ENCODE measurements around the gene ENOX2.
A peak's percentile ranks its signal among the peaks of the same experiment; 100 is the strongest.
"Not testable (repeated sequence)": the region's sequence is repeated elsewhere in the genome, so short reads cannot be mapped to it uniquely, and the experiment has no call there.

The ENOX2 gene

GRCh38 chrX:130902783-130903613 is at the start of gene ENOX2:
Gene ENOX2 (minus strand): TSS chrX:130903209. CDS start chrX:130703216, 199,993 bp downstream.
- H3K36me3 ChIP-seq (ENCODE audit: insufficient read depth, insufficient read length, low read length): no peaks in the 10 kb centered on the region
- H3K4me1 ChIP-seq (ENCODE audit: insufficient read depth, insufficient read length): no peaks in the 10 kb centered on the region
- H3K9me3 ChIP-seq (ENCODE audit: insufficient read depth, low read length): no peaks in the 10 kb centered on the region
- no peak for TF ChIP-seq SUZ12 (IDR thresholded peaks at IDR 0.05; ENCODE audit: extremely low read depth, insufficient read depth, insufficient read length)
- no peak for TF ChIP-seq ZNF274 (IDR thresholded peaks at IDR 0.05; ENCODE audit: low read depth, low read length)
- no peak for TF ChIP-seq YY1 (IDR thresholded peaks at IDR 0.05; ENCODE audit: insufficient read depth, insufficient read length)
- H3K4me3 ChIP-seq (ENCODE audit: insufficient read length, low read depth): peak within 1 kb of the TSS; percentile 55
- no peaks in the 10 kb centered on the region for H3K27me3 ChIP-seq (ENCODE audit: insufficient read depth, insufficient read length)
- peak within 1 kb of the TSS; percentile 64 for H3K9ac ChIP-seq (ENCODE audit: insufficient read length, low read depth)
- DNase-seq (ENCODE audit: low read depth, low spot score): peak; percentile 77

GRCh38 chrX:130952266-130953043 is 49.4 kb upstream of the ENOX2 start:
- Histone ChIP-seq H3K9me3 (ENCODE audit: insufficient read depth, low read length) (no peaks in the 10 kb centered on the region), H3K9ac (ENCODE audit: insufficient read length, low read depth) (no peak overlapping the region), H3K36me3 (ENCODE audit: insufficient read depth, insufficient read length, low read length) (no peaks in the 10 kb centered on the region), H3K27me3 (ENCODE audit: insufficient read depth, insufficient read length) (no peaks in the 10 kb centered on the region), H3K4me3 (ENCODE audit: insufficient read length, low read depth) (no peak overlapping the region), H3K4me1 (ENCODE audit: insufficient read depth, insufficient read length) (no peaks in the 10 kb centered on the region)
- no peak for DNase-seq (ENCODE audit: low read depth, low spot score)
- no peak for TF ChIP-seq YY1 (IDR thresholded peaks at IDR 0.05; ENCODE audit: insufficient read depth, insufficient read length)
- no peak for TF ChIP-seq SUZ12 (IDR thresholded peaks at IDR 0.05; ENCODE audit: extremely low read depth, insufficient read depth, insufficient read length)
- TF ChIP-seq ZNF274 (IDR thresholded peaks at IDR 0.05; ENCODE audit: low read depth, low read length): no peak

GRCh38 chrX:130944230-130944629 is 41.2 kb upstream of the ENOX2 start:
- H3K4me1 ChIP-seq (ENCODE audit: insufficient read depth, insufficient read length): no peaks in the 10 kb centered on the region
- no peak for DNase-seq (ENCODE audit: low read depth, low spot score)
- no peak overlapping the region for H3K9ac ChIP-seq (ENCODE audit: insufficient read length, low read depth)
- no peak for TF ChIP-seq SUZ12 (IDR thresholded peaks at IDR 0.05; ENCODE audit: extremely low read depth, insufficient read depth, insufficient read length)
- no peak overlapping the region for H3K4me3 ChIP-seq (ENCODE audit: insufficient read length, low read depth)
- H3K27me3 ChIP-seq (ENCODE audit: insufficient read depth, insufficient read length): no peaks in the 10 kb centered on the region
- H3K36me3 ChIP-seq (ENCODE audit: insufficient read depth, insufficient read length, low read length): no peaks in the 10 kb centered on the region
- no peaks in the 10 kb centered on the region for H3K9me3 ChIP-seq (ENCODE audit: insufficient read depth, low read length)

- TF ChIP-seq YY1 (IDR thresholded peaks at IDR 0.05; ENCODE audit: insufficient read depth, insufficient read length): no peak
- no peak for TF ChIP-seq ZNF274 (IDR thresholded peaks at IDR 0.05; ENCODE audit: low read depth, low read length)
- TF ChIP-seq SUZ12 (IDR thresholded peaks at IDR 0.05; ENCODE audit: extremely low read depth, insufficient read depth, insufficient read length): no peak
- Histone ChIP-seq H3K9me3 (ENCODE audit: insufficient read depth, low read length) (no peaks in the 10 kb centered on the region), H3K4me1 (ENCODE audit: insufficient read depth, insufficient read length) (no peaks in the 10 kb centered on the region), H3K27me3 (ENCODE audit: insufficient read depth, insufficient read length) (no peaks in the 10 kb centered on the region), H3K4me3 (ENCODE audit: insufficient read length, low read depth) (no peak overlapping the region), H3K36me3 (ENCODE audit: insufficient read depth, insufficient read length, low read length) (no peaks in the 10 kb centered on the region), H3K9ac (ENCODE audit: insufficient read length, low read depth) (no peak overlapping the region)
- DNase-seq (ENCODE audit: low read depth, low spot score): no peak
Observed at GRCh38 chrX:130937101-130937500, 34.1 kb upstream of the ENOX2 start.

GRCh38 chrX:130933358-130933757 is 30.3 kb upstream of the ENOX2 start:
- Histone ChIP-seq H3K4me1 (ENCODE audit: insufficient read depth, insufficient read length) (no peaks in the 10 kb centered on the region), H3K27me3 (ENCODE audit: insufficient read depth, insufficient read length) (no peaks in the 10 kb centered on the region), H3K36me3 (ENCODE audit: insufficient read depth, insufficient read length, low read length) (no peaks in the 10 kb centered on the region), H3K9me3 (ENCODE audit: insufficient read depth, low read length) (no peaks in the 10 kb centered on the region), H3K4me3 (ENCODE audit: insufficient read length, low read depth) (no peak overlapping the region), H3K9ac (ENCODE audit: insufficient read length, low read depth) (no peak overlapping the region)
- no peak for TF ChIP-seq YY1 (IDR thresholded peaks at IDR 0.05; ENCODE audit: insufficient read depth, insufficient read length)
- no peak for TF ChIP-seq SUZ12 (IDR thresholded peaks at IDR 0.05; ENCODE audit: extremely low read depth, insufficient read depth, insufficient read length)
- TF ChIP-seq ZNF274 (IDR thresholded peaks at IDR 0.05; ENCODE audit: low read depth, low read length): no peak
- no peak for DNase-seq (ENCODE audit: low read depth, low spot score)

GRCh38 chrX:130920405-130920804 is 17.4 kb upstream of the ENOX2 start:
- not testable (repeated sequence) for H3K9ac ChIP-seq (ENCODE audit: insufficient read length, low read depth); H3K36me3 ChIP-seq (ENCODE audit: insufficient read depth, insufficient read length, low read length); DNase-seq (ENCODE audit: low read depth, low spot score); H3K4me3 ChIP-seq (ENCODE audit: insufficient read length, low read depth); H3K9me3 ChIP-seq (ENCODE audit: insufficient read depth, low read length); H3K27me3 ChIP-seq (ENCODE audit: insufficient read depth, insufficient read length); H3K4me1 ChIP-seq (ENCODE audit: insufficient read depth, insufficient read length)

GRCh38 chrX:130919676-130920075 is 16.7 kb upstream of the ENOX2 start:
- H3K27me3 ChIP-seq (ENCODE audit: insufficient read depth, insufficient read length); H3K4me3 ChIP-seq (ENCODE audit: insufficient read length, low read depth); H3K4me1 ChIP-seq (ENCODE audit: insufficient read depth, insufficient read length); H3K9me3 ChIP-seq (ENCODE audit: insufficient read depth, low read length); H3K36me3 ChIP-seq (ENCODE audit: insufficient read depth, insufficient read length, low read length); H3K9ac ChIP-seq (ENCODE audit: insufficient read length, low read depth): not testable (repeated sequence)
- DNase-seq (ENCODE audit: low read depth, low spot score): peak; percentile 36

GRCh38 chrX:130918498-130918897 is 15.5 kb upstream of the ENOX2 start:
- H3K9ac ChIP-seq (ENCODE audit: insufficient read length, low read depth); DNase-seq (ENCODE audit: low read depth, low spot score); H3K36me3 ChIP-seq (ENCODE audit: insufficient read depth, insufficient read length, low read length); H3K9me3 ChIP-seq (ENCODE audit: insufficient read depth, low read length); H3K4me3 ChIP-seq (ENCODE audit: insufficient read length, low read depth); H3K27me3 ChIP-seq (ENCODE audit: insufficient read depth, insufficient read length); H3K4me1 ChIP-seq (ENCODE audit: insufficient read depth, insufficient read length): not testable (repeated sequence)

Measured in NT2/D1 (cell line).